ENCODE results near the gene SOS1.

The SOS1 gene

GRCh38 chr2:39091063-39091462, 29.8 kb downstream of the SOS1 start:
- TF ChIP-seq POLR2AphosphoS5 (IDR thresholded peaks at IDR 0.05; ENCODE audit: low read depth, low read length) (no peak), REST (IDR thresholded peaks at IDR 0.05; ENCODE audit: insufficient read depth in 1 of 2, low read depth in 2 of 2, low read length in 2 of 2) (no peak), FOXP2 (optimal IDR thresholded peaks at IDR 0.05; ENCODE audit: borderline replicate concordance, extremely low read depth, extremely low read length, insufficient read depth) (no peak), TAF1 (IDR thresholded peaks at IDR 0.05; ENCODE audit: borderline replicate concordance, insufficient read depth, low read length) (no peak), SIN3A (IDR thresholded peaks at IDR 0.05; ENCODE audit: borderline replicate concordance, insufficient read depth, low read length) (no peak)

DNA sequence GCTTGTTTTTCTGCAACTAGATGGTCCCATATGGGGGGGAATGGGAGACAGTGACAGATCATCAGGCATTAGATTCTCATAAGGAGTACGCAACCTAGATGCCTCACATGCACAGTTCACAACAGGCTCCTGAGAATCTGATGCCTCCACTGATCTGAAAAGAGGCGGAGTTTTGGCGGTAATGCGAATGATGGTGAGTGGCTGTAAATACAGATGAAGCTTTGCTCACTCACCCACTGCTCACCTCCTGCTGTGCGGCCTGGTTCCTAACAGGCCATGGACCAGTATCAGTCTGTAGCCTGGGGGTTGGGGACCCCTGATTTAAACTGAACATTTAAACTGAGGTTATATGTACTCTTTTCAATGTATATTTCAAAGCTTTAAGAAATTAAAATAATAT, 40.7 kb downstream of the SOS1 start:
- TF ChIP-seq SIN3A (IDR thresholded peaks at IDR 0.05; ENCODE audit: borderline replicate concordance, insufficient read depth, low read length) = no peak
- TF ChIP-seq REST (IDR thresholded peaks at IDR 0.05; ENCODE audit: insufficient read depth in 1 of 2, low read depth in 2 of 2, low read length in 2 of 2) = no peak
- no peak for TF ChIP-seq FOXP2 (optimal IDR thresholded peaks at IDR 0.05; ENCODE audit: borderline replicate concordance, extremely low read depth, extremely low read length, insufficient read depth)
- TF ChIP-seq TAF1 (IDR thresholded peaks at IDR 0.05; ENCODE audit: borderline replicate concordance, insufficient read depth, low read length) = no peak
- TF ChIP-seq POLR2AphosphoS5 (IDR thresholded peaks at IDR 0.05; ENCODE audit: low read depth, low read length) = no peak

DNA sequence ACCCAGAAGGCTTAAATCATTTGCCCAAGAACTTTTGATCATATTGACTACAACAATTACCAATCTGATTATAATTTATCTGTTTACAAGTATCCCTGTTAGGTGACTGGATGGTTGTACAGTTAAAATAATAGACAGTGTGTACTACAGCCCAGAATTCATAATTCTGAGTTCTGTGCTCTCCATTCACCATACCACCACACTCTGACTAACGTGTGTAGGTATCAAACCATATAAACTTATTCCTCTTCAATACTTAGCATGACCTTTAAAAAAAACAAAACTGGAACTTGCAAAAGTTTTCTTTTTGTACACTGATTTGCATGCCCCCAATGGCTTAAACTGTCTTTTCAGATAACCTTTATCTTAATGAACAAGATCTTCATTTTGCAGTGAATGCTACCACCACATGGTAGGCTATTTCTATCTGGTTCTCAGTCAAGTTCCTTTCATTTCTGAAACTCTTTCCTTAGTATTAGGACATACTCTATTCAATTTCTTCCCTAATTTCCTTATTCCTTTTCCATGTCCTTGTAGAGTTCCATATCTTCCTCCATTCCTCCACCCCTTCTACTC, 50.9 kb downstream of the SOS1 start:
- TF ChIP-seq SIN3A (IDR thresholded peaks at IDR 0.05; ENCODE audit: borderline replicate concordance, insufficient read depth, low read length) (no peak), TAF1 (IDR thresholded peaks at IDR 0.05; ENCODE audit: borderline replicate concordance, insufficient read depth, low read length) (no peak), FOXP2 (optimal IDR thresholded peaks at IDR 0.05; ENCODE audit: borderline replicate concordance, extremely low read depth, extremely low read length, insufficient read depth) (no peak), POLR2AphosphoS5 (IDR thresholded peaks at IDR 0.05; ENCODE audit: low read depth, low read length) (no peak), REST (IDR thresholded peaks at IDR 0.05; ENCODE audit: insufficient read depth in 1 of 2, low read depth in 2 of 2, low read length in 2 of 2) (no peak)

DNA sequence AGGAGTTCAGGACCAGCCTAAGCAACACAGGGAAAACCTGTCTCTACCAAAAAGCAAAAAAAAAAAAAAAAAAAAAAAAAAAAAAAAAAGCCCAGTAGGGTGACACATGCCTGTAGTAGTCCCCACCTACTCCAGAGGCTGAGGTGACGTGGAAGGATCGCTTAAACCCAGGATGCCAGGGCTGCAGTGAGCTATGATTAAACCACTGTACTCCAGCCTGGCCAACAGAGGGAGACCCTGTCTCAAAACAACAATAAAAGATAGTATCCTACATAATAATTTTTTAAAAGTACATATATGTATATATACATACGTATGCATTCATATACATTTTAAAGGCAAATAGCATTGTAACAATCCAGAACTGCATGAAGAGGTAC, 51.7 kb downstream of the SOS1 start:
- no peak for TF ChIP-seq POLR2AphosphoS5 (IDR thresholded peaks at IDR 0.05; ENCODE audit: low read depth, low read length)
- TF ChIP-seq FOXP2 (optimal IDR thresholded peaks at IDR 0.05; ENCODE audit: borderline replicate concordance, extremely low read depth, extremely low read length, insufficient read depth) = no peak
- no peak for TF ChIP-seq SIN3A (IDR thresholded peaks at IDR 0.05; ENCODE audit: borderline replicate concordance, insufficient read depth, low read length)
- TF ChIP-seq TAF1 (IDR thresholded peaks at IDR 0.05; ENCODE audit: borderline replicate concordance, insufficient read depth, low read length) = no peak
- no peak for TF ChIP-seq REST (IDR thresholded peaks at IDR 0.05; ENCODE audit: insufficient read depth in 1 of 2, low read depth in 2 of 2, low read length in 2 of 2)
